NAMALWA (cell line): ENCODE measurements around the gene MXD4.
A peak's percentile ranks its signal among the peaks of the same experiment; 100 is the strongest.
"Not testable (repeated sequence)": the region's sequence is repeated elsewhere in the genome, so short reads cannot be mapped to it uniquely, and the experiment has no call there.

ENCODE experiments used
- DNase-seq: peaks from one replicate; pipeline ENCODE4 v3.0.0-alpha.2; 2015; ENCODE audit warnings: low spot score

Gene MXD4

GRCh38 chr4:2250357-2251072 is 11.4 kb downstream of the MXD4 start:
- DNase-seq: no peak

GRCh38 chr4:2249526-2250356 is 12.2 kb downstream of the MXD4 start:
- DNase-seq: no peak

GRCh38 chr4:2248821-2249261 is 13.1 kb downstream of the MXD4 start:
- no peak for DNase-seq

- no peak for DNase-seq
Measured at GRCh38 chr4:2248044-2248780, 13.7 kb downstream of the MXD4 start.

- DNase-seq: no peak
Measured at GRCh38 chr4:2247128-2248043, 14.5 kb downstream of the MXD4 start.

- no peak for DNase-seq
Measured at GRCh38 chr4:2246384-2247127, 15.4 kb downstream of the MXD4 start.

GRCh38 chr4:2245787-2246275 is 16.1 kb downstream of the MXD4 start:
- DNase-seq: no peak

GRCh38 chr4:2245057-2245786 is 16.7 kb downstream of the MXD4 start:
- no peak for DNase-seq

GRCh38 chr4:2243681-2244380 is 18.1 kb downstream of the MXD4 start:
- DNase-seq: peak; percentile 62

- peak; percentile 98 for DNase-seq
Measured at GRCh38 chr4:2241410-2242353, 20.2 kb downstream of the MXD4 start, which contains the start of the genes HAUS3 and POLN. Gene HAUS3, minus strand, starts transcription at chr4:2242121. Its CDS starts 1,175 bp downstream, at chr4:2240946. Gene POLN, minus strand, starts transcription at chr4:2242121. Its CDS starts 12,890 bp downstream, at chr4:2229231.

GRCh38 chr4:2241003-2241402 is 20.9 kb downstream of the MXD4 start:
- DNase-seq: no peak

GRCh38 chr4:2236944-2237666 is 24.8 kb downstream of the MXD4 start:
- DNase-seq: no peak

- DNase-seq: no peak
Measured at GRCh38 chr4:2231082-2231481, 30.8 kb downstream of the MXD4 start.

GRCh38 chr4:2226261-2226660 is 35.6 kb downstream of the MXD4 start:
- DNase-seq: no peak

GRCh38 chr4:2222838-2223237 is 39.1 kb downstream of the MXD4 start:
- no peak for DNase-seq

GRCh38 chr4:2221378-2221777 is 40.5 kb downstream of the MXD4 start:
- DNase-seq: not testable (repeated sequence)

- peak; percentile 88 for DNase-seq
Measured at GRCh38 chr4:2220016-2220630, 41.8 kb downstream of the MXD4 start.
